ENCODE data around the gene DNAJC13. TPM values are rescaled to one million over a fixed set of nuclear protein-coding genes. Genes with fewer than 3 reads are reported as not detected.

The DNAJC13 gene
- total RNA-seq, 4 donors from 2014 or later = 42.0 to 102 (median 52.1) TPM

Other genes starting within 250 kb of the DNAJC13 start
- 10 to 100 TPM in 2 of 4 donors, 1 to 10 TPM in 2; 1.0 to 41.3 (median 7.9) TPM for gene ACP3, start 100.1 kb upstream of the DNAJC13 start, total RNA-seq
- gene ACKR4, start 179.8 kb downstream of the DNAJC13 start, total RNA-seq = 10 to 100 TPM in 1 of 4 donors, 1 to 10 TPM in 2, not detected in 1; 5.5 to 12.6 (median 7.2) TPM
- 100 to 1,000 TPM in 3 of 4 donors, 10 to 100 TPM in 1; 87.2 to 138 (median 114) TPM for gene ACAD11, start 242.3 kb downstream of the DNAJC13 start, total RNA-seq
- gene UBA5, start 242.8 kb downstream of the DNAJC13 start, total RNA-seq = 10 to 100 TPM; 44.8 to 53.1 (median 47.8) TPM

Data from Peyer's patch (tissue), 4 donors.